ENCODE data around the gene HAX1. TPM values are rescaled to one million over a fixed set of nuclear protein-coding genes. Genes with fewer than 3 reads are reported as not detected.

HAX1 gene
- total and polyA plus RNA-seq, 2 of the 8 experiments (the other 6 are each of a cell fraction or from before 2014, with no cell fraction given), result 82.2 to 115 TPM

DNA sequence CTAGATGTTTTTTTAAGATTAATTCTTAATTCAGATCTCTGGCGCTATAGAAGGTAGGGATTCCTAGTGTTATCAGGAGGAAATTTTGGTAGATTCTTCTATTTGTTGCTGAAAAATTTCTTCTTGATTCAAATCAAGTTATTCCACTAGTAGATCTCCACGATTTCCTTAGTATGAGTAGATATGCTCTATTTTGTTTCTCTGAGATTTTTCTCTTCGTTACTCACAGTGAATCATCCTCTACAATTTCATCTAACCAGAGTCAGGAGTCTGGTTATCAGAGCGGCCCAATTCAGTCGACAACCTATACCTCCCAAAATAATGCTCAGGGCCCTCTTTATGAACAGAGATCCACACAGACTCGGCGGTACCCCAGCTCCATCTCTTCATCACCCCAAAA is 18.8 kb upstream of the HAX1 start:
- H2BK120ac ChIP-seq (replicated peaks; ENCODE audit: low read depth, low read length), result no peak overlapping the region
- H2AFZ ChIP-seq (ENCODE audit: low read length), result no peak overlapping the region
- no peak overlapping the region for H2BK5ac ChIP-seq (ENCODE audit: low read depth, low read length)
- H3K14ac ChIP-seq (ENCODE audit: insufficient read length), result no peak overlapping the region
- H3K9ac ChIP-seq (replicated peaks in 1 of 4; ENCODE audit: extremely low read depth in 1 of 4, low read depth in 3 of 4, low read length in 3 of 4), result no peak overlapping the region
- H2AK5ac ChIP-seq (ENCODE audit: low read depth, low read length), result no peak overlapping the region
- H4K91ac ChIP-seq (replicated peaks; ENCODE audit: insufficient read length, low read length), result no peak overlapping the region
- no peak overlapping the region for H3K4me2 ChIP-seq (ENCODE audit: insufficient read depth in 1 of 2, low read depth in 2 of 2, low read length in 2 of 2)
- peaks cover 63 to 95% (median 86%) of the 10 kb centered on the region in 4 experiments for H3K36me3 ChIP-seq (ENCODE audit: control insufficient read depth in 2 of 4, insufficient read depth in 4 of 4, low read length in 3 of 4)
- H4K5ac ChIP-seq (ENCODE audit: insufficient read length, low read depth, low read length), result no peak overlapping the region
- H3K18ac ChIP-seq (ENCODE audit: extremely low read depth, low read length), result no peak overlapping the region
- no peaks in the 10 kb centered on the region for H3K4me1 ChIP-seq (replicated peaks in 1 of 4; ENCODE audit: control insufficient read depth in 3 of 4, insufficient read depth in 4 of 4, low read length in 3 of 4)
- ChIA-PET CTCF (ENCODE audit: partially characterized antibody) (no interaction called here), POLR2A (ENCODE audit: partially characterized antibody) (interaction anchor here (0.6 to 1.6 kb wide), 2 partner anchors 32 to 347 kb away, joined by 3 to 4 read pairs; no protein-coding TSS in a partner anchor)
- H3K56ac ChIP-seq (replicated peaks; ENCODE audit: insufficient read length, low read depth, low read length), result no peak overlapping the region
- H3K4ac ChIP-seq (replicated peaks; ENCODE audit: insufficient read length, low read depth, low read length), result no peak overlapping the region
- 93% methylated on average over 7 of the region's 7 CpGs; no CpG with 5 or more reads in 1 of the 2 experiments for WGBS, 2 experiments (ENCODE audit: extremely low coverage in 1 of 2, insufficient coverage in 1 of 2, insufficient read length in 1 of 2, insufficient replicate concordance in 2 of 2, low coverage in 1 of 2, low lambda C conversion rate in 2 of 2, missing lambda C conversion rate in 1 of 2)
- TF ChIP-seq TAF7 (optimal IDR thresholded peaks at IDR 0.05; ENCODE audit: borderline replicate concordance, low read depth, low read length), result no peak
- TF ChIP-seq EZH2 (IDR thresholded peaks at IDR 0.05; ENCODE audit: low read depth, low read length, severe bottlenecking), result no peak
- no peak for TF ChIP-seq ZNF274 (IDR thresholded peaks at IDR 0.05; ENCODE audit: borderline replicate concordance, extremely low read depth, low read length)
- no peak for TF ChIP-seq RAD21 (IDR thresholded peaks at IDR 0.05 in 1 of 2, conservative IDR thresholded peaks at IDR 0.05 in 1 of 2; ENCODE audit: low read depth in 2 of 2, low read length in 2 of 2)
- TF ChIP-seq KDM5A (IDR thresholded peaks at IDR 0.05; ENCODE audit: low read length), result no peak
- no peak for TF ChIP-seq NRF1 (IDR thresholded peaks at IDR 0.05; ENCODE audit: low read depth, low read length)
- TF ChIP-seq CTBP2 (IDR thresholded peaks at IDR 0.05; ENCODE audit: borderline replicate concordance, insufficient read depth, insufficient read length, low read length), result no peak
- TF ChIP-seq CEBPB (IDR thresholded peaks at IDR 0.05; ENCODE audit: low read depth, low read length), result no peak
- no peak for TF ChIP-seq JUND (IDR thresholded peaks at IDR 0.05; ENCODE audit: low read length)
- TF ChIP-seq TEAD4 (IDR thresholded peaks at IDR 0.05; ENCODE audit: low read depth, low read length), result no peak
- no peaks in the 10 kb centered on the region for H3K79me2 ChIP-seq (ENCODE audit: control insufficient read depth in 1 of 2, insufficient read depth in 2 of 2, low read length in 2 of 2)
- H2BK12ac ChIP-seq (ENCODE audit: low read depth, low read length), result no peak overlapping the region
- peaks cover 2 to 4% of the 10 kb centered on the region in 2 experiments for H4K20me1 ChIP-seq (replicated peaks in 1 of 2; ENCODE audit: control insufficient read depth in 1 of 2, insufficient read depth in 2 of 2, low read length in 2 of 2)
- no peaks in the 10 kb centered on the region for H3K79me1 ChIP-seq (ENCODE audit: low read depth, low read length)
- DNase-seq (ENCODE audit: low read depth in 1 of 2, low spot score in 2 of 2) (no peak), FAIRE-seq (no peak)
- H2BK15ac ChIP-seq (ENCODE audit: low read length), result no peak overlapping the region
- H3K23me2 ChIP-seq (ENCODE audit: low read depth, low read length), result no peaks in the 10 kb centered on the region
- no peak overlapping the region for H3K4me3 ChIP-seq (ENCODE audit: extremely low read depth in 1 of 4, insufficient read depth in 2 of 4, low read depth in 3 of 4, low read length in 4 of 4)
- H3K27ac ChIP-seq (ENCODE audit: low read depth, low read length), result no peak overlapping the region
- H2BK20ac ChIP-seq (ENCODE audit: low read length), result no peak overlapping the region
- no peaks in the 10 kb centered on the region for H3K27me3 ChIP-seq (replicated peaks in 1 of 4; ENCODE audit: control insufficient read depth in 3 of 4, extremely low read depth in 1 of 4, insufficient read depth in 3 of 4, low read length in 3 of 4)
- no peak overlapping the region for H4K8ac ChIP-seq (ENCODE audit: extremely low read depth, insufficient read depth, low read length)
- H3K9me3 ChIP-seq (ENCODE audit: insufficient read depth in 2 of 2, low read depth in 1 of 2, low read length in 1 of 2), result no peaks in the 10 kb centered on the region
- no peak overlapping the region for H3K23ac ChIP-seq (ENCODE audit: insufficient read length)

Data from H1 (cell line).